ENCODE measurements around the gene RYK. TPM values are rescaled to one million over a fixed set of nuclear protein-coding genes. Genes with fewer than 3 reads are reported as not detected.

Gene RYK
- total and polyA plus RNA-seq, 2 donors (not counting 3 experiments of a cell fraction or from before 2014, with no cell fraction given): 23.8 to 48.3 TPM

GRCh38 chr3:134253475-134254226 lies 3.0 kb upstream of the RYK start:
- no peaks in the 10 kb centered on the region for H4K20me1 ChIP-seq (replicated peaks; ENCODE audit: control insufficient read depth, extremely low read depth, insufficient read depth, low read length)
- CTCF ChIA-PET: interaction anchor here (1.6 kb wide), 1 partner anchor 41 kb away, joined by 6 read pairs; no protein-coding TSS in a partner anchor

More at GRCh38 chr3:134253475-134254226, 3.0 kb upstream of the RYK start:
- no peaks in the 10 kb centered on the region for H3K9me1 ChIP-seq (replicated peaks; ENCODE audit: control insufficient read depth, extremely low read depth, insufficient read depth, low read length)
- no peak overlapping the region for H3K4me3 ChIP-seq (replicated peaks in 1 of 3; ENCODE audit: insufficient read depth in 1 of 3, low read depth in 1 of 3, low read length in 3 of 3)
- no peak overlapping the region for H3K27ac ChIP-seq (ENCODE audit: insufficient read depth, low read depth, low read length)
- POLR2A ChIA-PET: no interaction called here
- intact Hi-C loops (cut with micrococcal nuclease): no loop called here
- H3K27me3 ChIP-seq (ENCODE audit: control insufficient read depth in 2 of 2, insufficient read depth in 2 of 2, low read length in 2 of 2): peaks cover 0 to 7% of the 10 kb centered on the region in 2 experiments
- H3K9ac ChIP-seq (replicated peaks; ENCODE audit: extremely low read depth, insufficient read depth, low read length): no peak overlapping the region
- DNase-seq (ENCODE audit: low read depth, low spot score): no peak
- H2AFZ ChIP-seq (ENCODE audit: low read depth, low read length): no peak overlapping the region
- H3K9me3 ChIP-seq (replicated peaks; ENCODE audit: control insufficient read depth, insufficient read depth, low read length): no peaks in the 10 kb centered on the region
- no peaks in the 10 kb centered on the region for H3K36me3 ChIP-seq (ENCODE audit: control insufficient read depth in 2 of 2, extremely low read depth in 1 of 2, insufficient read depth in 2 of 2, low read length in 2 of 2)
- H3K79me2 ChIP-seq (ENCODE audit: control insufficient read depth, insufficient read depth, low read length): peaks cover 16% of the 10 kb centered on the region
- no TSS peak for BruUV-seq (replicated peaks)
- H3K4me2 ChIP-seq (ENCODE audit: insufficient read depth, low read length): no peak overlapping the region
- TF ChIP-seq GATA2 (IDR thresholded peaks at IDR 0.05; ENCODE audit: insufficient read depth, insufficient read length, low read depth, low read length) (no peak), POLR2A (IDR thresholded peaks at IDR 0.05; ENCODE audit: low read depth, low read length) (no peak), MYC (IDR thresholded peaks at IDR 0.05; ENCODE audit: low read depth, low read length) (no peak), EZH2 (IDR thresholded peaks at IDR 0.05; ENCODE audit: borderline replicate concordance, low read depth, low read length, severe bottlenecking) (no peak), MAX (IDR thresholded peaks at IDR 0.05; ENCODE audit: insufficient read depth, insufficient read length) (no peak), POLR2AphosphoS5 (IDR thresholded peaks at IDR 0.05; ENCODE audit: insufficient read depth, low read depth, low read length) (no peak), CTCF (IDR thresholded peaks at IDR 0.05; ENCODE audit: extremely low read depth in 1 of 2, insufficient read depth in 1 of 2, low read depth in 1 of 2, low read length in 2 of 2) (no peak), FOS (IDR thresholded peaks at IDR 0.05; ENCODE audit: borderline replicate concordance, insufficient read depth, low read length) (no peak), JUN (IDR thresholded peaks at IDR 0.05; ENCODE audit: borderline replicate concordance, insufficient read depth, insufficient read length, low read depth) (no peak)
- dilution Hi-C loops (cut with MboI; ENCODE audit: extremely low pct_ligation_motif_present, low sequenced_read_pairs): no loop called here
- FAIRE-seq: no peak
- H3K4me1 ChIP-seq (ENCODE audit: control insufficient read depth, extremely low read depth, insufficient read depth, low read length): peaks cover 13% of the 10 kb centered on the region

All from endothelial cell of umbilical vein (primary cell).